DND-41 (cell line): ENCODE data around the gene SFT2D1.

Experiments
- ATAC-seq: fragments of 200-7000 bp; cut with Tn5 transposase; 3 replicates; pipeline ENCODE4 v1.9.1; 2021; ENCODE audit warnings: low read depth; ENCODE audit not compliant: insufficient read depth
- DNase-seq: peaks from one replicate; pipeline ENCODE4 v3.0.0-alpha.2; 2020
- H2AFZ ChIP-seq: 2 replicates; pipeline ENCODE4 v1.6.0; 2012; ENCODE audit warnings: low read depth, low read length
- H3K27ac ChIP-seq: 2 replicates; pipeline ENCODE4 v1.5.1; 2012; ENCODE audit warnings: low read length, inconsistent platforms
- H3K27me3 ChIP-seq: fragments of 200-600 bp; sonication (generic); 2 replicates; pipeline ENCODE4 v1.6.0; 2012; ENCODE audit warnings: low read length, mild to moderate bottlenecking, inconsistent platforms; ENCODE audit not compliant: insufficient read depth, poor library complexity
- H3K36me3 ChIP-seq: 2 replicates; pipeline ENCODE4 v1.5.1; 2012; ENCODE audit warnings: low read length, inconsistent platforms; ENCODE audit not compliant: insufficient read depth
- H3K4me1 ChIP-seq: 2 replicates; pipeline ENCODE4 v1.5.1; 2012; ENCODE audit warnings: mild to moderate bottlenecking, low read length; ENCODE audit not compliant: insufficient read depth
- H3K4me2 ChIP-seq: 2 replicates; pipeline ENCODE4 v1.6.0; 2012; ENCODE audit warnings: mild to moderate bottlenecking, moderate library complexity, low read length, inconsistent platforms; ENCODE audit not compliant: insufficient read depth
- H3K4me3 ChIP-seq, 2 experiments: fragments of 200-600 bp in 1 of 2; shearing (Covaris generic) in 1 of 2; 2 replicates each; pipeline ENCODE4 v1.5.1; 2012 to 2016; ENCODE audit warnings: inconsistent platforms in 2 of 2, low read length in 2 of 2, mild to moderate bottlenecking in 2 of 2, low read depth in 1 of 2, moderate library complexity in 1 of 2
- H3K79me2 ChIP-seq: 2 replicates; pipeline ENCODE4 v1.6.0; 2012; ENCODE audit warnings: low read length, inconsistent platforms; ENCODE audit not compliant: insufficient read depth
- H3K9ac ChIP-seq: 2 replicates; pipeline ENCODE4 v1.6.0; 2012; ENCODE audit warnings: low read depth, mild to moderate bottlenecking, inconsistent platforms, low read length, moderate library complexity
- H3K9me3 ChIP-seq: 2 replicates; pipeline ENCODE4 v1.5.1; 2012; ENCODE audit warnings: low read length, moderate library complexity, mild to moderate bottlenecking, inconsistent platforms; ENCODE audit not compliant: insufficient read depth, severe bottlenecking
- H4K20me1 ChIP-seq: 2 replicates; pipeline ENCODE4 v1.6.0; 2012; ENCODE audit warnings: low read length; ENCODE audit not compliant: insufficient read depth
- EZH2 ChIP-seq: IDR thresholded peaks from 3 replicates; pipeline ENCODE4 v1.6.1; 2012; ENCODE audit warnings: borderline replicate concordance, low read depth, mild to moderate bottlenecking, moderate library complexity, low read length, inconsistent platforms; ENCODE audit not compliant: severe bottlenecking
- TF ChIP-seq, protein P1 (sequence below): IDR thresholded peaks from 2 replicates; pipeline ENCODE4 v1.5.1; 2012; ENCODE audit warnings: borderline replicate concordance, low read length, moderate library complexity, mild to moderate bottlenecking; ENCODE audit not compliant: poor library complexity, severe bottlenecking; ENCODE audit errors: extremely low read depth

Gene SFT2D1

GRCh38 chr6:166274739-166275370, 67.5 kb downstream of the SFT2D1 start:
- DNase-seq (no peak), ATAC-seq (no peak)
- H3K4me1 ChIP-seq: peaks cover 8% of the 10 kb centered on the region

GRCh38 chr6:166274163-166274562, 68.2 kb downstream of the SFT2D1 start:
- DNase-seq: no peak
- H3K27me3 ChIP-seq: no peaks in the 10 kb centered on the region
- no peak for TF ChIP-seq EZH2
- TF ChIP-seq, protein P1, sequence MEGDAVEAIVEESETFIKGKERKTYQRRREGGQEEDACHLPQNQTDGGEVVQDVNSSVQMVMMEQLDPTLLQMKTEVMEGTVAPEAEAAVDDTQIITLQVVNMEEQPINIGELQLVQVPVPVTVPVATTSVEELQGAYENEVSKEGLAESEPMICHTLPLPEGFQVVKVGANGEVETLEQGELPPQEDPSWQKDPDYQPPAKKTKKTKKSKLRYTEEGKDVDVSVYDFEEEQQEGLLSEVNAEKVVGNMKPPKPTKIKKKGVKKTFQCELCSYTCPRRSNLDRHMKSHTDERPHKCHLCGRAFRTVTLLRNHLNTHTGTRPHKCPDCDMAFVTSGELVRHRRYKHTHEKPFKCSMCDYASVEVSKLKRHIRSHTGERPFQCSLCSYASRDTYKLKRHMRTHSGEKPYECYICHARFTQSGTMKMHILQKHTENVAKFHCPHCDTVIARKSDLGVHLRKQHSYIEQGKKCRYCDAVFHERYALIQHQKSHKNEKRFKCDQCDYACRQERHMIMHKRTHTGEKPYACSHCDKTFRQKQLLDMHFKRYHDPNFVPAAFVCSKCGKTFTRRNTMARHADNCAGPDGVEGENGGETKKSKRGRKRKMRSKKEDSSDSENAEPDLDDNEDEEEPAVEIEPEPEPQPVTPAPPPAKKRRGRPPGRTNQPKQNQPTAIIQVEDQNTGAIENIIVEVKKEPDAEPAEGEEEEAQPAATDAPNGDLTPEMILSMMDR: no peak
- peaks cover 8% of the 10 kb centered on the region for H3K4me1 ChIP-seq
- H4K20me1 ChIP-seq: no peaks in the 10 kb centered on the region
- H3K27ac ChIP-seq: no peak overlapping the region
- H3K79me2 ChIP-seq: no peaks in the 10 kb centered on the region
- H3K4me3 ChIP-seq: no peak overlapping the region
- H2AFZ ChIP-seq: no peak overlapping the region
- H3K36me3 ChIP-seq: no peaks in the 10 kb centered on the region
- no peaks in the 10 kb centered on the region for H3K9me3 ChIP-seq
- H3K9ac ChIP-seq: no peak overlapping the region
- no peak overlapping the region for H3K4me2 ChIP-seq
- no peak for ATAC-seq

More at GRCh38 chr6:166274739-166275370, 67.5 kb downstream of the SFT2D1 start:
- H3K9me3 ChIP-seq: no peaks in the 10 kb centered on the region
- H3K4me2 ChIP-seq: no peak overlapping the region
- no peak overlapping the region for H2AFZ ChIP-seq
- H3K36me3 ChIP-seq: no peaks in the 10 kb centered on the region
- H3K27ac ChIP-seq: no peak overlapping the region
- no peaks in the 10 kb centered on the region for H4K20me1 ChIP-seq
- no peak overlapping the region for H3K4me3 ChIP-seq
- no peaks in the 10 kb centered on the region for H3K27me3 ChIP-seq
- no peak for TF ChIP-seq EZH2
- TF ChIP-seq, protein P1: no peak
- no peaks in the 10 kb centered on the region for H3K79me2 ChIP-seq
- H3K9ac ChIP-seq: no peak overlapping the region

DNA sequence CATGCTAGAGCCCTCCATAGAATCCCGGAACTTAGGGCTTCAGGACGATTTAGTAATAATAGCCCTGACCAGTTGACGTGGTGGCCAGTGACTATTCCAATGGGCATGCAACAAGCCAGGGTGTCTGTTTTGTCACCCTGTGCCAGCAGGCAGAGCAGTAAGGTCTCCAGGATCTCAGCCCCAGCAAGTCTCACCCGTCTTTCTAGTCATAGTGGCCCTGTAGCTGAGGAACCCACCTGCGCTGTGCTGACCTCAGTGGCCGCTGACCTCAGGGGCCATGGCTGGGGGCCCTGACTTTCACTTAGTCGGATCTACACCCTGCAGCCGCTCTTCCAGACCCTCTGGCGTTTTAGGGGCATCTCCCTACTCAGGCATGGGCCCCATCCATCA, 71.0 kb downstream of the SFT2D1 start:
- DNase-seq (no peak), ATAC-seq (no peak)
- no peak overlapping the region for H2AFZ ChIP-seq
- no peak overlapping the region for H3K9ac ChIP-seq
- peaks cover 8% of the 10 kb centered on the region for H3K4me1 ChIP-seq
- H3K4me3 ChIP-seq: no peak overlapping the region
- H3K27ac ChIP-seq: no peak overlapping the region
- no peaks in the 10 kb centered on the region for H3K27me3 ChIP-seq
- TF ChIP-seq EZH2: no peak
- TF ChIP-seq, protein P1: no peak
- H3K79me2 ChIP-seq: no peaks in the 10 kb centered on the region
- no peaks in the 10 kb centered on the region for H3K9me3 ChIP-seq
- H4K20me1 ChIP-seq: no peaks in the 10 kb centered on the region
- H3K36me3 ChIP-seq: no peaks in the 10 kb centered on the region
- no peak overlapping the region for H3K4me2 ChIP-seq
